Measurements from ENCODE around the gene DDIT3. TPM values are rescaled to one million over a fixed set of nuclear protein-coding genes. Genes with fewer than 3 reads are reported as not detected.

Gene DDIT3
- total and polyA plus RNA-seq, 2 of the 13 experiments (the other 11 are each of a cell fraction or from before 2014, with no cell fraction given): 27.5 to 48.7 TPM

DNA sequence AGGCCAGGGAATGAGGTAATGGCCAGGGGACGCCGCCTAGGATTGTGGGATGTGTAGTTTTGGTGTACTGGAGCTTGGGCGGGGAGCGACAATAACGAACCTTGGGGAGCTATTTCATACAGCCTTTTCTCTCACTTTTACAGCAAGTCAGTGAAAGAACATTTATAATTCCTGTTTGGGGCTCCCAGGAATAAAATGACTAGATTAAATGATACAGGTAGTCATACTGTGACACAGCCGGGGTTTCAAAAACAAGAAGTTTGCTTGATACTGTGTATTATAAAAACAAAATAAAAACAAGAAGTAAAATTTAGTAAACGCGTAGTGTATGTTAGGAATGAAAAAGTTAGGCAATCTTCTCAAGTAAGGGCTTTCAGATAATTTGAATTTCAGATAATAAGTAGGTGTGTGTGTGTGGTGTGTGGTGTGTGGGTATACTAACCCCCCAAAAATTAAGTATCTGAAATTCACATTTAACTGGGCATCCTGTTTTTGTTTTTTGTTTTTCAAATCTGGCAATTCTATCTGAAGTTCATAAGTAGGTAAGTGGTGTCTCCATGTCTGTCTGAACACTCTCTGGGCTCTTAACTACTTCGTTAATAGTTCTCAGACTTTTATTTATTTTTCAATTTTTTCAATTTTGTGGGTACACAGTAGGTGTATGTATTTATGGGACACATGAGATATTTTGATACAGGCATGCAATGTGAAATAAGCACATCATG is 27.1 kb upstream of the DDIT3 start (continued):
- 0 out of 2 replicates have a peak, but pooled peaks have one; percentile 25 for TF ChIP-seq KLF11 (CRISPR knock-in tag; IDR thresholded peaks at IDR 0.05)
- TF ChIP-seq ZNF510 (CRISPR knock-in tag; IDR thresholded peaks at IDR 0.05; ENCODE audit: low read depth): no peak
- TF ChIP-seq, protein P1, sequence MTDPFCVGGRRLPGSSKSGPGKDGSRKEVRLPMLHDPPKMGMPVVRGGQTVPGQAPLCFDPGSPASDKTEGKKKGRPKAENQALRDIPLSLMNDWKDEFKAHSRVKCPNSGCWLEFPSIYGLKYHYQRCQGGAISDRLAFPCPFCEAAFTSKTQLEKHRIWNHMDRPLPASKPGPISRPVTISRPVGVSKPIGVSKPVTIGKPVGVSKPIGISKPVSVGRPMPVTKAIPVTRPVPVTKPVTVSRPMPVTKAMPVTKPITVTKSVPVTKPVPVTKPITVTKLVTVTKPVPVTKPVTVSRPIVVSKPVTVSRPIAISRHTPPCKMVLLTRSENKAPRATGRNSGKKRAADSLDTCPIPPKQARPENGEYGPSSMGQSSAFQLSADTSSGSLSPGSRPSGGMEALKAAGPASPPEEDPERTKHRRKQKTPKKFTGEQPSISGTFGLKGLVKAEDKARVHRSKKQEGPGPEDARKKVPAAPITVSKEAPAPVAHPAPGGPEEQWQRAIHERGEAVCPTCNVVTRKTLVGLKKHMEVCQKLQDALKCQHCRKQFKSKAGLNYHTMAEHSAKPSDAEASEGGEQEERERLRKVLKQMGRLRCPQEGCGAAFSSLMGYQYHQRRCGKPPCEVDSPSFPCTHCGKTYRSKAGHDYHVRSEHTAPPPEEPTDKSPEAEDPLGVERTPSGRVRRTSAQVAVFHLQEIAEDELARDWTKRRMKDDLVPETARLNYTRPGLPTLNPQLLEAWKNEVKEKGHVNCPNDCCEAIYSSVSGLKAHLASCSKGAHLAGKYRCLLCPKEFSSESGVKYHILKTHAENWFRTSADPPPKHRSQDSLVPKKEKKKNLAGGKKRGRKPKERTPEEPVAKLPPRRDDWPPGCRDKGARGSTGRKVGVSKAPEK (CRISPR knock-in tag; IDR thresholded peaks at IDR 0.05; ENCODE audit: borderline replicate concordance): no peak
- TF ChIP-seq HNRNPLL (IDR thresholded peaks at IDR 0.05; ENCODE audit: low read depth, low read length, poor library complexity, severe bottlenecking): no peak
- no peak for TF ChIP-seq REXO4 (CRISPR knock-in tag; IDR thresholded peaks at IDR 0.05; ENCODE audit: borderline replicate concordance)
- TF ChIP-seq SMAD9 (CRISPR knock-in tag; IDR thresholded peaks at IDR 0.05): no peak
- TF ChIP-seq FOSL2 (CRISPR knock-in tag; IDR thresholded peaks at IDR 0.05): 0 out of 2 replicates have a peak, but pooled peaks have one; percentile 14
- no peak for TF ChIP-seq ZNF652 (CRISPR knock-in tag; IDR thresholded peaks at IDR 0.05; ENCODE audit: borderline replicate concordance, low read depth)
- TF ChIP-seq, protein P2, sequence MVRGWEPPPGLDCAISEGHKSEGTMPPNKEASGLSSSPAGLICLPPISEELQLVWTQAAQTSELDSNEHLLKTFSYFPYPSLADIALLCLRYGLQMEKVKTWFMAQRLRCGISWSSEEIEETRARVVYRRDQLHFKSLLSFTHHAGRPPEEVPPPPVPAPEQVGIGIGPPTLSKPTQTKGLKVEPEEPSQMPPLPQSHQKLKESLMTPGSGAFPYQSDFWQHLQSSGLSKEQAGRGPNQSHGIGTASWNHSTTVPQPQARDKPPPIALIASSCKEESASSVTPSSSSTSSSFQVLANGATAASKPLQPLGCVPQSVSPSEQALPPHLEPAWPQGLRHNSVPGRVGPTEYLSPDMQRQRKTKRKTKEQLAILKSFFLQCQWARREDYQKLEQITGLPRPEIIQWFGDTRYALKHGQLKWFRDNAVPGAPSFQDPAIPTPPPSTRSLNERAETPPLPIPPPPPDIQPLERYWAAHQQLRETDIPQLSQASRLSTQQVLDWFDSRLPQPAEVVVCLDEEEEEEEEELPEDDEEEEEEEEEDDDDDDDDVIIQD (CRISPR knock-in tag; IDR thresholded peaks at IDR 0.05; ENCODE audit: low read depth): no peak
- TF ChIP-seq ATF1 (CRISPR knock-in tag; IDR thresholded peaks at IDR 0.05): peak; percentile 76
- no peak for TF ChIP-seq NFE2L1 (CRISPR knock-in tag; IDR thresholded peaks at IDR 0.05; ENCODE audit: borderline replicate concordance)
- TF ChIP-seq, protein P3, sequence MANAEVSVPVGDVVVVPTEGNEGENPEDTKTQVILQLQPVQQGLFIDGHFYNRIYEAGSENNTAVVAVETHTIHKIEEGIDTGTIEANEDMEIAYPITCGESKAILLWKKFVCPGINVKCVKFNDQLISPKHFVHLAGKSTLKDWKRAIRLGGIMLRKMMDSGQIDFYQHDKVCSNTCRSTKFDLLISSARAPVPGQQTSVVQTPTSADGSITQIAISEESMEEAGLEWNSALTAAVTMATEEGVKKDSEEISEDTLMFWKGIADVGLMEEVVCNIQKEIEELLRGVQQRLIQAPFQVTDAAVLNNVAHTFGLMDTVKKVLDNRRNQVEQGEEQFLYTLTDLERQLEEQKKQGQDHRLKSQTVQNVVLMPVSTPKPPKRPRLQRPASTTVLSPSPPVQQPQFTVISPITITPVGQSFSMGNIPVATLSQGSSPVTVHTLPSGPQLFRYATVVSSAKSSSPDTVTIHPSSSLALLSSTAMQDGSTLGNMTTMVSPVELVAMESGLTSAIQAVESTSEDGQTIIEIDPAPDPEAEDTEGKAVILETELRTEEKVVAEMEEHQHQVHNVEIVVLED (CRISPR knock-in tag; IDR thresholded peaks at IDR 0.05; ENCODE audit: borderline replicate concordance): no peak
- no peak for TF ChIP-seq ZNF768 (CRISPR knock-in tag; IDR thresholded peaks at IDR 0.05)
- TF ChIP-seq CEBPG (CRISPR knock-in tag; IDR thresholded peaks at IDR 0.05): peak; percentile 75
- TF ChIP-seq, protein P4, sequence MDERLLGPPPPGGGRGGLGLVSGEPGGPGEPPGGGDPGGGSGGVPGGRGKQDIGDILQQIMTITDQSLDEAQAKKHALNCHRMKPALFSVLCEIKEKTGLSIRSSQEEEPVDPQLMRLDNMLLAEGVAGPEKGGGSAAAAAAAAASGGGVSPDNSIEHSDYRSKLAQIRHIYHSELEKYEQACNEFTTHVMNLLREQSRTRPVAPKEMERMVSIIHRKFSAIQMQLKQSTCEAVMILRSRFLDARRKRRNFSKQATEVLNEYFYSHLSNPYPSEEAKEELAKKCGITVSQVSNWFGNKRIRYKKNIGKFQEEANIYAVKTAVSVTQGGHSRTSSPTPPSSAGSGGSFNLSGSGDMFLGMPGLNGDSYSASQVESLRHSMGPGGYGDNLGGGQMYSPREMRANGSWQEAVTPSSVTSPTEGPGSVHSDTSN (CRISPR knock-in tag; IDR thresholded peaks at IDR 0.05): no peak
- TF ChIP-seq SOX5 (CRISPR knock-in tag; IDR thresholded peaks at IDR 0.05; ENCODE audit: borderline replicate concordance): no peak
- TF ChIP-seq, protein P5, sequence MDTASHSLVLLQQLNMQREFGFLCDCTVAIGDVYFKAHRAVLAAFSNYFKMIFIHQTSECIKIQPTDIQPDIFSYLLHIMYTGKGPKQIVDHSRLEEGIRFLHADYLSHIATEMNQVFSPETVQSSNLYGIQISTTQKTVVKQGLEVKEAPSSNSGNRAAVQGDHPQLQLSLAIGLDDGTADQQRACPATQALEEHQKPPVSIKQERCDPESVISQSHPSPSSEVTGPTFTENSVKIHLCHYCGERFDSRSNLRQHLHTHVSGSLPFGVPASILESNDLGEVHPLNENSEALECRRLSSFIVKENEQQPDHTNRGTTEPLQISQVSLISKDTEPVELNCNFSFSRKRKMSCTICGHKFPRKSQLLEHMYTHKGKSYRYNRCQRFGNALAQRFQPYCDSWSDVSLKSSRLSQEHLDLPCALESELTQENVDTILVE (CRISPR knock-in tag; IDR thresholded peaks at IDR 0.05): 0 out of 2 replicates have a peak, but pooled peaks have one; percentile 2
- no peak for TF ChIP-seq TOE1 (CRISPR knock-in tag; IDR thresholded peaks at IDR 0.05)
- TF ChIP-seq, protein P6, sequence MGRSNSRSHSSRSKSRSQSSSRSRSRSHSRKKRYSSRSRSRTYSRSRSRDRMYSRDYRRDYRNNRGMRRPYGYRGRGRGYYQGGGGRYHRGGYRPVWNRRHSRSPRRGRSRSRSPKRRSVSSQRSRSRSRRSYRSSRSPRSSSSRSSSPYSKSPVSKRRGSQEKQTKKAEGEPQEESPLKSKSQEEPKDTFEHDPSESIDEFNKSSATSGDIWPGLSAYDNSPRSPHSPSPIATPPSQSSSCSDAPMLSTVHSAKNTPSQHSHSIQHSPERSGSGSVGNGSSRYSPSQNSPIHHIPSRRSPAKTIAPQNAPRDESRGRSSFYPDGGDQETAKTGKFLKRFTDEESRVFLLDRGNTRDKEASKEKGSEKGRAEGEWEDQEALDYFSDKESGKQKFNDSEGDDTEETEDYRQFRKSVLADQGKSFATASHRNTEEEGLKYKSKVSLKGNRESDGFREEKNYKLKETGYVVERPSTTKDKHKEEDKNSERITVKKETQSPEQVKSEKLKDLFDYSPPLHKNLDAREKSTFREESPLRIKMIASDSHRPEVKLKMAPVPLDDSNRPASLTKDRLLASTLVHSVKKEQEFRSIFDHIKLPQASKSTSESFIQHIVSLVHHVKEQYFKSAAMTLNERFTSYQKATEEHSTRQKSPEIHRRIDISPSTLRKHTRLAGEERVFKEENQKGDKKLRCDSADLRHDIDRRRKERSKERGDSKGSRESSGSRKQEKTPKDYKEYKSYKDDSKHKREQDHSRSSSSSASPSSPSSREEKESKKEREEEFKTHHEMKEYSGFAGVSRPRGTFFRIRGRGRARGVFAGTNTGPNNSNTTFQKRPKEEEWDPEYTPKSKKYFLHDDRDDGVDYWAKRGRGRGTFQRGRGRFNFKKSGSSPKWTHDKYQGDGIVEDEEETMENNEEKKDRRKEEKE (IDR thresholded peaks at IDR 0.05): no peak

Data from HepG2 (cell line).